NT2/D1 (cell line): ENCODE results near the gene PAPPA.

Experiments used
- SUZ12 ChIP-seq: IDR thresholded peaks from 2 replicates; pipeline ENCODE4 v1.6.1; 2011; ENCODE audit not compliant: insufficient read length, insufficient read depth; ENCODE audit errors: extremely low read depth
- YY1 ChIP-seq: IDR thresholded peaks from 2 replicates; pipeline ENCODE4 v1.6.1; 2011; ENCODE audit not compliant: insufficient read length, insufficient read depth
- ZNF274 ChIP-seq: IDR thresholded peaks from 2 replicates; pipeline ENCODE4 v1.6.1; 2011; ENCODE audit warnings: mild to moderate bottlenecking, low read depth, low read length

DNA sequence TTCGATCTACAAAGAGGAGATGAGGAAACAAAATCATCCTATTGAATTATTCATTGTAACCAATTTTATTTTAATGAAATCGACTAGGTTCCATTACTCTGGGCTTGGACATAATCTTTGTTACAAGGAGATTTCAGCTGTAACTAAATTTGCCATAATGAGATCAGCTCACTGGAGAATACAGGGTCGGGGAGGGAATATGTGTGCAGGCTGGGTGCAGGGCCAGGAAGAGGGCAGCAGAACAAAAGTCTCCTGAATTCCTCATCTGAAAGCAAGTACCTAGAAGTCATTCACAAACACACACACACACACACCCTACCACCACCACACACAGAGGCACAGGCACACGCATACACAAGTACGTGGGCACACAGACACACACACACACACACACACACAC is 151.2 kb downstream of the PAPPA start:
- no peak for TF ChIP-seq YY1
- TF ChIP-seq SUZ12, result no peak
- no peak for TF ChIP-seq ZNF274
